NB4 (cell line): ENCODE data around the gene MRPL16.
"Not testable (repeated sequence)": the region's sequence is repeated elsewhere in the genome, so short reads cannot be mapped to it uniquely, and the experiment has no call there.

ENCODE experiments used
- DNase-seq: peaks from one replicate; pipeline ENCODE4 v3.0.0; 2010; ENCODE audit warnings: low read depth
- H3K4me3 ChIP-seq: one replicate; pipeline ENCODE4 v1.5.1; 2011; ENCODE audit warnings: mild to moderate bottlenecking, low read depth, low read length, moderate library complexity
- MYC ChIP-seq: IDR thresholded peaks from 2 replicates; pipeline ENCODE4 v1.6.1; 2011; ENCODE audit warnings: low read depth, low read length
- POLR2A ChIP-seq: IDR thresholded peaks from 2 replicates; pipeline ENCODE4 v1.6.1; 2011; ENCODE audit warnings: mild to moderate bottlenecking; ENCODE audit not compliant: insufficient read length; ENCODE audit errors: extremely low read depth
- TF ChIP-seq, protein P1 (sequence below): IDR thresholded peaks from 2 replicates; pipeline ENCODE4 v1.6.1; 2011; ENCODE audit warnings: low read depth, low read length
- TF ChIP-seq, protein P2 (sequence below): IDR thresholded peaks from one replicate; pipeline ENCODE4 v1.5.1; 2012; ENCODE audit warnings: low read depth, low read length

The MRPL16 gene

DNA sequence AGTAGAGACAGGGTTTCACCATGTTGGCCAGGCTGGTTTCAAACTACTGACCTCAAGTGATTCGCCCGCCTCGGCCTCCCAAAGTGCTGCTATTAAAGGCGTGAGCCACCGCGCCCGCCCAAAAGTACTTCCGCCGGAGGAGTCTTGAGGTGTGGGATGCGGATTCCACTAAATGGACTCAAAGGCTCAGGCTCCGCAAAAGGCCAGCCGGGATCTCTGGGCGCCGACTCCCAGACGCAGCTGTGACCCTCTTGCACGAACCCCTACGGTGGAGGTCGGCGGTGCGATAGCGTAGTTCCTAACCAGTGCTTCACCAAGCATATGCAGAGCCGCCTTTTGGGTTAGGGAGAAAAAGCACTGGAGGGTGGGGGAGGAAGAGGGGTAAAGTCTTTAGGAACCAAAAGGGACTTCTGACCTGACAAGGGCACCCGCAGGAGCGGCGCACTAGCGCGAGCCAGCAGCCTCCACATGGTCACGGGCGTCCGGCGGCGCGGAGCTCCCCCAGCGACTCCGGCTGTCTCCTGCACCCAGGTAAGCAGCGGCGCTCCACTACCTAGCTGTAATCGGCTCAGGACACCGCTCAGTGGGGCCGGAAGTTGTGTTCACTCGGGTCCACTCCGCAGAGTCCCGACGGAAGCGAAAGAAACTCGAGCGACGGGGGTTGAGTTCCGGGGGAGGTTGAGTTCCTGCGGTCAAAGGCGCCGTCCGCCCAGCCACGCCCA lies at the start of gene MRPL16:
Gene MRPL16, minus strand, starts transcription at position 590 of the 722 bp plus-strand sequence. Its CDS starts 120 bp downstream, at position 470.
- TF ChIP-seq, protein P1, sequence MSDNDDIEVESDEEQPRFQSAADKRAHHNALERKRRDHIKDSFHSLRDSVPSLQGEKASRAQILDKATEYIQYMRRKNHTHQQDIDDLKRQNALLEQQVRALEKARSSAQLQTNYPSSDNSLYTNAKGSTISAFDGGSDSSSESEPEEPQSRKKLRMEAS, result peak; percentile 75; the same call in 1 of the 2 replicates
- TF ChIP-seq POLR2A (peak; percentile 84), MYC (peak; percentile 67)
- TF ChIP-seq, protein P2, sequence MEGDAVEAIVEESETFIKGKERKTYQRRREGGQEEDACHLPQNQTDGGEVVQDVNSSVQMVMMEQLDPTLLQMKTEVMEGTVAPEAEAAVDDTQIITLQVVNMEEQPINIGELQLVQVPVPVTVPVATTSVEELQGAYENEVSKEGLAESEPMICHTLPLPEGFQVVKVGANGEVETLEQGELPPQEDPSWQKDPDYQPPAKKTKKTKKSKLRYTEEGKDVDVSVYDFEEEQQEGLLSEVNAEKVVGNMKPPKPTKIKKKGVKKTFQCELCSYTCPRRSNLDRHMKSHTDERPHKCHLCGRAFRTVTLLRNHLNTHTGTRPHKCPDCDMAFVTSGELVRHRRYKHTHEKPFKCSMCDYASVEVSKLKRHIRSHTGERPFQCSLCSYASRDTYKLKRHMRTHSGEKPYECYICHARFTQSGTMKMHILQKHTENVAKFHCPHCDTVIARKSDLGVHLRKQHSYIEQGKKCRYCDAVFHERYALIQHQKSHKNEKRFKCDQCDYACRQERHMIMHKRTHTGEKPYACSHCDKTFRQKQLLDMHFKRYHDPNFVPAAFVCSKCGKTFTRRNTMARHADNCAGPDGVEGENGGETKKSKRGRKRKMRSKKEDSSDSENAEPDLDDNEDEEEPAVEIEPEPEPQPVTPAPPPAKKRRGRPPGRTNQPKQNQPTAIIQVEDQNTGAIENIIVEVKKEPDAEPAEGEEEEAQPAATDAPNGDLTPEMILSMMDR, result no peak
- peak within 1 kb of the TSS; percentile 96 for H3K4me3 ChIP-seq
- DNase-seq, result peak; percentile 95

DNA sequence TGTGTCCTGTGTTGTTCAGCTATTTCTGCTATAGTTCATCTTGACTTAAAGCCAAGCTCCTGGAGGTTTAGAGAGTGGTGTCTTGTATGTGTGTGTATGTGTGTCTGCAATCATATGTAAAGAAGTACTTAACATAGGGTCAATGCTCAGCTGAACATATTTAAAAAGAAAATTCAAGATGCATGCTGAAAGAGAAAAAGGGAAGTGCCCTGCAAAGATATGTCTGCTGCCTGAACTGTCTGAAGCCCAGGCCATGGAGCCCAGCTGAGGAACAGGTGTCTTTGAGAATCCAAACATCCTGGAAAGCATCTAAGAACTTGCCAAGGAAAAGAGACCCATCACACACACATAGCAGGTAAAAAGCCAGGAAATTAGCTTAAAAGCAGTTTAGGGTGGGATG lies 49.1 kb upstream of the MRPL16 start:
- DNase-seq, result peak; percentile 60
- no peak for TF ChIP-seq MYC
- TF ChIP-seq, protein P2, result no peak
- TF ChIP-seq, protein P1, result no peak
- TF ChIP-seq POLR2A, result no peak
- no peak overlapping the region for H3K4me3 ChIP-seq

DNA sequence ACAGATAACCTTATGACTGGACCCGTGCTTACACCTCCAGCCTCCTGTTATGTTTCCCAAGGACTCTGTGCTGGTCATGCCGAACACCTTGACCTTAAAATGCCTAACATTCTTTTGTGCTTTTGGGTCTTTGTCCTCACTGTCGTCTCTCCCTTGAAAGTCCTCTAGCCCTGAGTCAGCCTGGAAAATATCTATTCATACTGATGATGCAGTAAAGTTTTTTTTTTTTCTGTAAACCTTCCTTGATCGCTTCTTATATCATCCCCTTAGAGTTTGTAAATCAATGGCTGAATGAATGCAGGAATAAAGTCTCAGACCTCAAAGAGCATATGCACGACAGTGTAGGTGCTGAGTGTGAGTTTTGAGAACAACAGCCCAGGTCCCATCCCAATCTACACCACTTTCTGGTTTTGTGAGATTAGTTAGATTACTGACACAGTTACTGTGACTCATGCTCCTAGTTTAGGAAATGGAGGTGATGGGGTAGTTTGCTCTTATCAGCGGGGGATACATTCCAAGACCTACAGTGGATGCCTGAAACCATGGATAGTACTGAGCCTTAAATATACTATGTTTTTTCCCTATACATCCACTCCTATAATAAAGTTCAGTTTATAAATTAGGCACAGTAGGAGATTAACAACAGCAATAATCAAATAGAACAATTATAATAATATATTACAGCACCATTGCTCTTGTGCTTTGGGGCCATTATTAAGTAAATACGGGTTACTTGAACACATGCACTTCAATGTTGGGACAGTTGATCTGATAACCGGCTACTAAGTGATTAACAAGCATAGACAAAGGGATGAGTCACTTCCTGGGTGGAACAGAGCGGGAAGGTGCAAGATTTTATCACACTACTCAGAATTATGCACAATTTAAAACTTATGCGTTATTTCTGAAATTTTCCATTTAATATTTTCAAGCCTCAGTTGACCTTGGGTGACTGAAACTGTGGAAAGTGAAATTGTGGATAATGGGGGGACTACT lies 47.2 kb upstream of the MRPL16 start:
- peak overlapping the region; percentile 39 for H3K4me3 ChIP-seq
- TF ChIP-seq MYC, result peak; percentile 46; the same call in 1 of the 2 replicates
- TF ChIP-seq, protein P1, result peak; percentile 25; the same call in 1 of the 2 replicates
- TF ChIP-seq, protein P2, result no peak
- peak; percentile 92 for DNase-seq

DNA sequence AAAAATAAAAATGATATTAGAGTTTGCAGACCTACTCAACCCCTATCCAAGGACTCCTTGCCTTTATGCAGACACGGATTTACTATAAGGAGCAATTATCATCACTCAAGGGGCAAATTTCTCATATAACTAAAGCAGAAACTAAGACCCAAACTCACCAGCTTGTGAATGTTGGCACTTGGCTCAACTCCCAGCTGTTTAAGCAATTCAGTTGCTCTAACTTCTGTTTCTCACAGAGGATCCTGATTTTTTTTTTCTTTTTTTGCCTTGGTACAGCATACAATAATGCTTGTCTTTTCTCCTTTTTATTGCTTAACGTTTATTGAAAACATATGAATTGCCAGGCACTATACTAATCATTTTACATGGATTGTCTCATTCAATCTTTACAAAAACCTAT lies 44.3 kb upstream of the MRPL16 start:
- no peak overlapping the region for H3K4me3 ChIP-seq
- DNase-seq, result no peak
- TF ChIP-seq, protein P2, result no peak
- TF ChIP-seq, protein P1, result no peak
- TF ChIP-seq POLR2A (no peak), MYC (no peak)

DNA sequence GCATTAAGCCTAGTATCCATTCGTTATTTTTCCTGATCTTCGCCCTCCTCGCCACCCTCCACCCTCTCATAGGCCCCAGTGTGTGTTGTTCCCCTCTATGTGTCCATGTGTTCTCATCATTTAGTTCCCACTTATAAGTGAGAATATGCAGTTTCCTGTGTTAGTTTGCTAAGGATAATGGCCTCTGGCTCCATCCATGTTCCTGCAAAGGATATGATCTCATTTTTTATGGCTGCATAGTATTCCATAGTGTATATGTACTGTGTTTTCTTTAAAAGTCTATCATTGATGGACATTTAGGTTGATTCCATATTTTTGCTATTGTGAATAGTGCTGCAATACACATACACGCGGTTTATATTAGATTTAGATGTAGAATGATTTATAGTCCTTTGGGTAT lies 40.8 kb upstream of the MRPL16 start:
- DNase-seq, H3K4me3 ChIP-seq: not testable (repeated sequence)

DNA sequence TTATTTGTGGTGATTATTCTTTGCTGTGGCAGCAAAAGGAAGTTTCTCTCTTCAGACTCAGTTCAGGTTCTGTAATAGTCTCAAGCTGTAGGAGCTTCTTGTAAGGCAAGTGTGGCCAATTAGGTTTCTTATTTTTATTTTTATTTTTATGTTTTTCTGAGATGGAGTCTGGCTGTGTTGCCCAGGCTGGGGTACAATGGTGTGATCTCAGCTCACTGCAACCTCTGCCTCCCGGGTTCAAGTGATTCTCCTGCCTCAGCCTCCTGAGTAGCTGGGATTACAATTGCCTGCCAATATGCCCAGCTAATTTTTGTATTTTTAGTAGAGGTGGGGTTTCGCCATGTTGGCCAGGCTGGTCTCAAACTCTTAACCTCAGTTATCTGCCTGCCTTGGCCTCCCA lies 39.0 kb upstream of the MRPL16 start:
- not testable (repeated sequence) for DNase-seq, H3K4me3 ChIP-seq
